ENCODE results near the gene RNF150.

RNF150 gene

GRCh38 chr4:140980426-140981200, 152.7 kb downstream of the RNF150 start:
- H3K4me3 ChIP-seq (ENCODE audit: low read depth, low read length), result no peak overlapping the region
- TF ChIP-seq CTCF (IDR thresholded peaks at IDR 0.05; ENCODE audit: insufficient read depth, low read depth, low read length, missing control alignments), result no peak
- DNase-seq (ENCODE audit: low read depth), result peak; percentile 5

DNA sequence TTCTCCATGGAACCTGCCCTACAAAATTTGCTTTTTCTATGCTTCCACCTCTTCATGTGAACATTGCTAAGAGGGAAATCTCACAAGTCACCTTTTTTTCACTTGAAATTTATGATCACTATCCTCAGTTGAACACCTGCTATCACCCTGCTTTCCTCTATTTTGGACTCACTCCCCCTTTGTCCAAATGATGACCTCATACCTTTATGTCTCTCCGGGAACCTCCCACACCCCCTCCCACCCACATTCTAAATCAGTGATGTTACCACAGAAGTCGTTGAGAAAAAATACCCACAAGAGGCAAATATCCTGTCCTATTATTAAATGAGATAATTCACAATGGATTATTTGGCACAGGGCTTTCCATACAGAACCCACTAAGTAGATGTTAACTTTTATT, 156.5 kb downstream of the RNF150 start:
- no peak for TF ChIP-seq CTCF (IDR thresholded peaks at IDR 0.05; ENCODE audit: insufficient read depth, low read depth, low read length, missing control alignments)
- DNase-seq (ENCODE audit: low read depth), result no peak
- no peak overlapping the region for H3K4me3 ChIP-seq (ENCODE audit: low read depth, low read length)

GRCh38 chr4:140971077-140971792, 162.0 kb downstream of the RNF150 start:
- DNase-seq (ENCODE audit: low read depth), result no peak
- TF ChIP-seq CTCF (IDR thresholded peaks at IDR 0.05; ENCODE audit: insufficient read depth, low read depth, low read length, missing control alignments), result no peak
- H3K4me3 ChIP-seq (ENCODE audit: low read depth, low read length), result no peak overlapping the region

DNA sequence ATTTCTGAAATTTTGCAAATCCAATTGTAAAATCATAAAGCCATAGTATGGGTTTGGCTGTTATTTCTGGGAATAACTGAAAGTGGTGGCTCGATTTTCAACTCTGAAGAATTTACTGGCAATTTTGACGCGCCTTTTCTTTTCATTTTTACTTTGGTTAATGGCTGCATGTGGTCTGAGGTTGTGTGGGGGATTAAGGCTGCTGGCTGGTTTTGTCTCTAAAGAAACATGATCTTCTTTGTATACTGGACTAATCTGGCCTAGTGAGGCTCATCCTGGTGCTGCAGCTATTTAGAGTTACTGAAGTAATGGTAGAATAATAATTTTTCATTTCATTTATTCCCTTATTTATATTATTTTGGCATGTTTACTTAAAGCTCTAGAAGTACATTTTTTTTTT, 164.0 kb downstream of the RNF150 start:
- no peak overlapping the region for H3K4me3 ChIP-seq (ENCODE audit: low read depth, low read length)
- DNase-seq (ENCODE audit: low read depth), result no peak
- no peak for TF ChIP-seq CTCF (IDR thresholded peaks at IDR 0.05; ENCODE audit: insufficient read depth, low read depth, low read length, missing control alignments)

- no peak for DNase-seq (ENCODE audit: low read depth)
- no peak for TF ChIP-seq CTCF (IDR thresholded peaks at IDR 0.05; ENCODE audit: insufficient read depth, low read depth, low read length, missing control alignments)
- H3K4me3 ChIP-seq (ENCODE audit: low read depth, low read length), result no peak overlapping the region
These were observed 164.9 kb downstream of the RNF150 start for GRCh38 chr4:140968371-140968770.

- no peak for TF ChIP-seq CTCF (IDR thresholded peaks at IDR 0.05; ENCODE audit: insufficient read depth, low read depth, low read length, missing control alignments)
- no peak overlapping the region for H3K4me3 ChIP-seq (ENCODE audit: low read depth, low read length)
- DNase-seq (ENCODE audit: low read depth), result no peak
These were observed 169.4 kb downstream of the RNF150 start for GRCh38 chr4:140963883-140964282.

Measured in GM12865 (cell line).